Endothelial cell of umbilical vein (primary cell): ENCODE measurements around the gene MYOF.

Experiments
- EZH2 ChIP-seq: IDR thresholded peaks from 2 replicates; pipeline ENCODE4 v1.6.1; 2012; ENCODE audit warnings: borderline replicate concordance, low read depth, mild to moderate bottlenecking, moderate library complexity, low read length, inconsistent platforms; ENCODE audit not compliant: severe bottlenecking
- FOS ChIP-seq: IDR thresholded peaks from 2 replicates; pipeline ENCODE4 v1.6.1; 2011; ENCODE audit warnings: mild to moderate bottlenecking, low read length, moderate library complexity, borderline replicate concordance; ENCODE audit not compliant: insufficient read depth
- GATA2 ChIP-seq: IDR thresholded peaks from 2 replicates; pipeline ENCODE4 v1.7.0; 2011; ENCODE audit warnings: low read depth, mild to moderate bottlenecking, moderate library complexity, mixed read lengths, low read length; ENCODE audit not compliant: insufficient read length, insufficient read depth
- JUN ChIP-seq: IDR thresholded peaks from 2 replicates; pipeline ENCODE4 v1.6.1; 2011; ENCODE audit warnings: borderline replicate concordance, low read depth; ENCODE audit not compliant: insufficient read length, insufficient read depth
- MYC ChIP-seq: IDR thresholded peaks from one replicate; pipeline ENCODE4 v1.6.1; 2011; ENCODE audit warnings: mild to moderate bottlenecking, low read depth, low read length
- POLR2A ChIP-seq: IDR thresholded peaks from 2 replicates; pipeline ENCODE4 v1.6.1; 2012; ENCODE audit warnings: low read depth, mild to moderate bottlenecking, control low read depth, low read length
- POLR2AphosphoS5 ChIP-seq: IDR thresholded peaks from 2 replicates; pipeline ENCODE4 v1.6.1; 2012; ENCODE audit warnings: low read depth, mild to moderate bottlenecking, control low read depth, low read length, moderate library complexity; ENCODE audit not compliant: insufficient read depth
- TF ChIP-seq, protein P1 (sequence below): IDR thresholded peaks from 2 replicates; pipeline ENCODE4 v1.6.1; 2011; ENCODE audit not compliant: insufficient read depth, insufficient read length
- TF ChIP-seq, protein P2 (sequence below), 2 donors: IDR thresholded peaks; 1 replicate in 1 of 2; 2 replicates in 1 of 2; pipeline ENCODE4 v1.5.1; 2011; ENCODE audit warnings: low read length in 2 of 2, mild to moderate bottlenecking in 2 of 2, moderate library complexity in 2 of 2, control low read depth in 1 of 2, inconsistent platforms in 1 of 2, low read depth in 1 of 2; ENCODE audit not compliant: insufficient read depth in 1 of 2; ENCODE audit errors: extremely low read depth in 1 of 2

DNA sequence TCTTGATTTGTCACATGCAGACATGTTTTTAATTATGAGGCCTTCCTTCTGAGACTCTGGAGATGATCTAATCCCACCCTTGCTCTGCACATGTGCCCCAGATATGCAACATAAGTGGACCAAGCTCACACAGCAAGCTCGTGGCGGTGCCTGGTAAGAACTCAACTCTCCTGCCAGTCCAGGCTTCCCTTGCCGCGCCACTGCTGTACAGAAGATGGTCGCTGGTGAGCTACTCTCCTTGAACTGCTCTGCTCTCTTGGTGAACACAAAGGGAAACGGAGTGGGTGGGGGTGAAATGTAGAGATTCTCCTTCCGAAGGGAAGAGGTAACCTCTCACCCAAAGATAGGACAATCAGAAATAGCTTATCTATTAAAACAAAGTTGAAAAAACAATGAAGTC is 25.7 kb downstream of the MYOF start:
- TF ChIP-seq, protein P1, sequence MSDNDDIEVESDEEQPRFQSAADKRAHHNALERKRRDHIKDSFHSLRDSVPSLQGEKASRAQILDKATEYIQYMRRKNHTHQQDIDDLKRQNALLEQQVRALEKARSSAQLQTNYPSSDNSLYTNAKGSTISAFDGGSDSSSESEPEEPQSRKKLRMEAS = no peak
- no peak for TF ChIP-seq EZH2
- TF ChIP-seq, protein P2, sequence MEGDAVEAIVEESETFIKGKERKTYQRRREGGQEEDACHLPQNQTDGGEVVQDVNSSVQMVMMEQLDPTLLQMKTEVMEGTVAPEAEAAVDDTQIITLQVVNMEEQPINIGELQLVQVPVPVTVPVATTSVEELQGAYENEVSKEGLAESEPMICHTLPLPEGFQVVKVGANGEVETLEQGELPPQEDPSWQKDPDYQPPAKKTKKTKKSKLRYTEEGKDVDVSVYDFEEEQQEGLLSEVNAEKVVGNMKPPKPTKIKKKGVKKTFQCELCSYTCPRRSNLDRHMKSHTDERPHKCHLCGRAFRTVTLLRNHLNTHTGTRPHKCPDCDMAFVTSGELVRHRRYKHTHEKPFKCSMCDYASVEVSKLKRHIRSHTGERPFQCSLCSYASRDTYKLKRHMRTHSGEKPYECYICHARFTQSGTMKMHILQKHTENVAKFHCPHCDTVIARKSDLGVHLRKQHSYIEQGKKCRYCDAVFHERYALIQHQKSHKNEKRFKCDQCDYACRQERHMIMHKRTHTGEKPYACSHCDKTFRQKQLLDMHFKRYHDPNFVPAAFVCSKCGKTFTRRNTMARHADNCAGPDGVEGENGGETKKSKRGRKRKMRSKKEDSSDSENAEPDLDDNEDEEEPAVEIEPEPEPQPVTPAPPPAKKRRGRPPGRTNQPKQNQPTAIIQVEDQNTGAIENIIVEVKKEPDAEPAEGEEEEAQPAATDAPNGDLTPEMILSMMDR (IDR thresholded peaks at IDR 0.05; ENCODE audit: extremely low read depth in 1 of 2, insufficient read depth in 1 of 2, low read depth in 1 of 2, low read length in 2 of 2) = no peak
- TF ChIP-seq POLR2A = no peak
- no peak for TF ChIP-seq POLR2AphosphoS5
- TF ChIP-seq JUN = no peak
- no peak for TF ChIP-seq MYC
- TF ChIP-seq GATA2 = no peak
- no peak for TF ChIP-seq FOS
